Parietal lobe (tissue), 2 donors: Measurements from ENCODE around the gene OR2L2. TPM values are rescaled to one million over a fixed set of nuclear protein-coding genes. Genes with fewer than 3 reads are reported as not detected.

Experiments used
- small RNA-seq: library from RNA; depleted of rRNA; stranded (forward); fragments of <200 nt; gene quantifications from one replicate; pipeline ENCODE3, GENCODE V24; 2014; ENCODE audit warnings: low replicate concordance
- total RNA-seq: library from RNA; depleted of rRNA; stranded (reverse); fragments of >200 nt; gene quantifications from one replicate; pipeline ENCODE4 v1.2.3, GENCODE V29; 2014

OR2L2 gene, protein sequence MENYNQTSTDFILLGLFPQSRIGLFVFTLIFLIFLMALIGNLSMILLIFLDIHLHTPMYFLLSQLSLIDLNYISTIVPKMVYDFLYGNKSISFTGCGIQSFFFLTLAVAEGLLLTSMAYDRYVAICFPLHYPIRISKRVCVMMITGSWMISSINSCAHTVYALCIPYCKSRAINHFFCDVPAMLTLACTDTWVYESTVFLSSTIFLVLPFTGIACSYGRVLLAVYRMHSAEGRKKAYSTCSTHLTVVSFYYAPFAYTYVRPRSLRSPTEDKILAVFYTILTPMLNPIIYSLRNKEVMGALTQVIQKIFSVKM
- total RNA-seq, result 1.6 TPM

DNA sequence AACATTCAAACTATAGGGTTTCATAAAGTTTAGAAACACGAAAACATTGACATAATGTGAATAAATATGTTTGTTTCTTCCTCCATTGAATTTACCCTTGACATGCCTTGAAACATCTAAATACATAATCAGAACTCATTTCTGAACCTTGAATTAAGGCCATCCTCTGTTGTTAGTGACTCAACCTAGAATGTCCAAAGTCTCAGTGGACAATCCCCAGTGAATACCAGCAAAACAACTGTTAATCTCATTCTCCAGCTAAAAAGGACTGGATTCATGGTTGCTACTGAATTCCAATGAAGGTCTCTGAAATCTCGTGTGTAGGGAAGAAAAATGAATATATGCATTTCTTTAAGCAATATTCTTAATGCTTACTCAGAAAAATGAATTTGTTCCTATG is at the start of gene OR2L2:
TSS of gene OR2L2 (plus strand) at position 301 of the 400 bp plus-strand sequence. CDS start 8,198 bp downstream, outside the sequence.

DNA sequence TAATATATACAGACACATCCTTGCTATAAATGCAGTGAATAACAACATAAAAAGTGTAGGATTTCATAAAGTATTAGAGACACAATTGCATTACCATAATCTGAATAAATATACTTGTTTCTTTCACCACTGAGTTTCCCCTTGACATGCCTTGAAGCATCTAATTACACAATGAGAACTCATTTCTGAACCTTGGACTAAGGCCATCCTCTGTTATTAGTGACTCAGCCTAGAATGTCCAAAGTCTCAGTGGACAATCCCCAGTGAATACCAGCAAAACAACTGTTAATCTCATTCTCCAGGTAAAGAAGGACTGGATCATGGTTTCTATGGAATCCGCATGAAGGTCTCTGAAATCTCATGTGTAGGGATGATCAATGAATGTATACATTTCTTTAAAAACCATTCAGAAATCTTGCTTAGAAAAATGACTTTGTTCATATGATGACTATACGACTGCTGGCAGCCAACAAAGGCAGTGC is 16.6 kb upstream of the OR2L2 start, which contains the start of gene OR2L5:
TSS of gene OR2L5 (plus strand) at position 432 of the 482 bp plus-strand sequence. CDS start 8,288 bp downstream, outside the sequence.

DNA sequence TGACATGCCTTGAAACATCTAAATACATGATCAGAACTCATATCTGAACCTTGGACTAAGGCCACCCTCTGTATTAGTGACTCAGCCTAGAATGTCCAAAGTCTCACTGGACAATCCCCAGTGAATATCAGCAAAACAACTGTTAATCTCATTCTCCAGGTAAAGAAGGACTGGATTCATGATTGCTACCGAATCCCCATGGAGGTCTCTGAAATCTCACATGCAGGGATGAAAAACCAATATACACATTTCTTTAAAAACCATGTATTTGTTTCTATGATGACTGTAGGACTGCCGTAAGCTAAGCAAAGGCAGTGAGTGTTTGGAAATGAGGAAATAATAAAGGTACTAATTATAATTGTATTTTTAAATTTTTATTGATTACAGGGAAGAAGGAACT is 16.7 kb downstream of the OR2L2 start, which contains the start of gene OR2L3:
TSS of gene OR2L3 (plus strand) at position 301 of the 400 bp plus-strand sequence. CDS start 13,846 bp downstream, outside the sequence.

Small RNA genes lying within 50 kb of the gene (small RNA-seq; reads per million reads assigned to genes)
- gene RF00019, result not detected

Other genes with a start within 250 kb of the OR2L2 start
- gene OR14A16, start 206.0 kb upstream of the OR2L2 start, total RNA-seq, result not detected
- gene OR11L1, start 188.2 kb upstream of the OR2L2 start, total RNA-seq, result not detected
- gene TRIM58, start 172.9 kb upstream of the OR2L2 start, total RNA-seq, result 5.3 TPM
- gene OR2W3, start 134.5 kb upstream of the OR2L2 start, total RNA-seq, result 6.3 TPM
- gene OR2T8, start 109.8 kb upstream of the OR2L2 start, total RNA-seq, result 0.94 TPM
- not detected for gene OR2AJ1, start 105.2 kb upstream of the OR2L2 start, total RNA-seq
- gene OR2L8, start 81.2 kb upstream of the OR2L2 start, total RNA-seq, result 5.0 TPM
- 6.6 TPM for gene OR2AK2, start 64.8 kb upstream of the OR2L2 start, total RNA-seq
- 3.1 TPM for gene OR2L5, start 16.4 kb upstream of the OR2L2 start, total RNA-seq
- gene OR2L3, start 16.8 kb downstream of the OR2L2 start, total RNA-seq, result 2.8 TPM
- gene OR2L13, start 65.1 kb downstream of the OR2L2 start, total RNA-seq, result 1.9 TPM
- not detected for gene OR2M5, start 115.1 kb downstream of the OR2L2 start, total RNA-seq
- not detected for gene OR2M2, start 144.8 kb downstream of the OR2L2 start, total RNA-seq
- 0.63 TPM for gene OR2M3, start 167.2 kb downstream of the OR2L2 start, total RNA-seq
- gene OR2M4, start 201.3 kb downstream of the OR2L2 start, total RNA-seq, result 0.31 TPM
- gene OR2T33, start 247.9 kb downstream of the OR2L2 start, total RNA-seq, result not detected